ENCODE measurements around the gene PIK3IP1. TPM values are rescaled to one million over a fixed set of nuclear protein-coding genes. Genes with fewer than 3 reads are reported as not detected.

The PIK3IP1 gene
- total and polyA plus RNA-seq, 10 of the 15 experiments (the other 5 are each of a cell fraction or from before 2014, with no cell fraction given) = 0.77 to 6.5 (median 3.0) TPM

DNA sequence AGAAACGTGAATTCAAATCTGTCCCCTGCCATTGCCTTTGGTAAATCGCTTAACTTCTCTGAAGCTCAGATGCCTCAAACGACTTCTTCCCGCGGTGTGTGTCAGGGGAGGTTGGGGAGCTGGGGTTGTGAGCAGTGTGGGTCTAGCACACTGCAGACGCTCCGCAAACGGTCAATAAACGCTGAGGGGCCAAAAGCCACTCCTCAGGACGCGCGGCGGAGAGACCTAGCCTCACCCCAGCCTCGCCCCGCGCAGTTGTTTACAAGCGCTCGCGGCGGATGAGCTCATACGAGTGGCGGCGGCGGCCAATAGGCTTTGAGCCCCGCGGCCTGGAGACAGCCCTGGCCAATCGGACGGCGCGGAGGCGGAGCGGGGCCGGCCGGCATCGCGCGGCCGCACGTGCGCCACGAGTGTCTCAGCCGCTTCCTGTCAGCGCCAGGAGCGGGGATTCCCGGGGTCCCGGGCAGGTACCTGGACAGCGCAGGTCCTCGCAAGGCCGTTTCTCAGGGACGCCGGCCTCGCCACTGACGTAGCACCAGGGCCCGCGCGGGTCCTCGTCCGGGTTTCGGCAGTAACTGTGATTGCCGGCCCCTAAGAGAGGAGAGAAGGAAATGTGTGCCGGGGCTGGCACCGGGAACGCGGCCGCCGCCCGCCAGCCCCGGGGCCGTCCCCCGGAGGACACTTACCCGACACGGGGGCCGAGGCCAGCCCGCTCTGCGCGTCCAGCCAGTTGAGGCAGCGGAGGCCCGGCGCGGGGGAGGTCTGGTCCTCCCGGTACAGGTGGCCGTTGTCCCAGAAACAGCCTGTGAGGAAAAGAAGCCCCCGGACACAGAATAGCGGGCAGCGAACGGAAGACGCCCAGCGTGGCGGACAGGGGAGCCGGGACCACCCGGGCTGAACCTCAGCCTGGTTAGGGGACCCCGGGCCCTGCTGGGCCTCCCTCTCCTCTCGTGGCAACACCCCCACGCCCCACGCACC, 1.5 kb downstream of the PIK3IP1 start (continued):
- TF ChIP-seq E2F4 (IDR thresholded peaks at IDR 0.05; ENCODE audit: low read depth, low read length) (no peak), JUNB (IDR thresholded peaks at IDR 0.05) (no peak), BMI1 (IDR thresholded peaks at IDR 0.05; ENCODE audit: borderline replicate concordance) (no peak), IKZF2 (IDR thresholded peaks at IDR 0.05) (peak in 1 of 2 experiments; percentile 17; a peak in 1 of 4 replicates), CHD4 (IDR thresholded peaks at IDR 0.05) (no peak), NRF1 (conservative IDR thresholded peaks at IDR 0.05; ENCODE audit: low read depth, low read length) (peak; percentile 28; the same call in 1 of the 2 replicates), MYC (IDR thresholded peaks at IDR 0.05; ENCODE audit: insufficient read depth, insufficient read length, insufficient replicate concordance, low read length, severe bottlenecking) (peak; percentile 37), LARP7 (IDR thresholded peaks at IDR 0.05) (peak; percentile 75; the same call in 1 of the 2 replicates), USF1 (IDR thresholded peaks at IDR 0.05; ENCODE audit: borderline replicate concordance, extremely low read length, insufficient read depth, low read depth, low read length) (peak; percentile 63), PBX3 (IDR thresholded peaks at IDR 0.05; ENCODE audit: insufficient replicate concordance, low read depth, low read length) (no peak), YBX1 (IDR thresholded peaks at IDR 0.05) (no peak), ESRRA (IDR thresholded peaks at IDR 0.05; ENCODE audit: low read length) (no peak), NBN (IDR thresholded peaks at IDR 0.05) (0 out of 2 replicates have a peak, but pooled peaks have one; percentile 58), TCF7 (IDR thresholded peaks at IDR 0.05; ENCODE audit: borderline replicate concordance) (no peak), CEBPB (IDR thresholded peaks at IDR 0.05; ENCODE audit: borderline replicate concordance in 1 of 2, low read depth in 2 of 2, low read length in 2 of 2) (no peak), DPF2 (IDR thresholded peaks at IDR 0.05) (peak; percentile 89)
- TF ChIP-seq, protein P1, sequence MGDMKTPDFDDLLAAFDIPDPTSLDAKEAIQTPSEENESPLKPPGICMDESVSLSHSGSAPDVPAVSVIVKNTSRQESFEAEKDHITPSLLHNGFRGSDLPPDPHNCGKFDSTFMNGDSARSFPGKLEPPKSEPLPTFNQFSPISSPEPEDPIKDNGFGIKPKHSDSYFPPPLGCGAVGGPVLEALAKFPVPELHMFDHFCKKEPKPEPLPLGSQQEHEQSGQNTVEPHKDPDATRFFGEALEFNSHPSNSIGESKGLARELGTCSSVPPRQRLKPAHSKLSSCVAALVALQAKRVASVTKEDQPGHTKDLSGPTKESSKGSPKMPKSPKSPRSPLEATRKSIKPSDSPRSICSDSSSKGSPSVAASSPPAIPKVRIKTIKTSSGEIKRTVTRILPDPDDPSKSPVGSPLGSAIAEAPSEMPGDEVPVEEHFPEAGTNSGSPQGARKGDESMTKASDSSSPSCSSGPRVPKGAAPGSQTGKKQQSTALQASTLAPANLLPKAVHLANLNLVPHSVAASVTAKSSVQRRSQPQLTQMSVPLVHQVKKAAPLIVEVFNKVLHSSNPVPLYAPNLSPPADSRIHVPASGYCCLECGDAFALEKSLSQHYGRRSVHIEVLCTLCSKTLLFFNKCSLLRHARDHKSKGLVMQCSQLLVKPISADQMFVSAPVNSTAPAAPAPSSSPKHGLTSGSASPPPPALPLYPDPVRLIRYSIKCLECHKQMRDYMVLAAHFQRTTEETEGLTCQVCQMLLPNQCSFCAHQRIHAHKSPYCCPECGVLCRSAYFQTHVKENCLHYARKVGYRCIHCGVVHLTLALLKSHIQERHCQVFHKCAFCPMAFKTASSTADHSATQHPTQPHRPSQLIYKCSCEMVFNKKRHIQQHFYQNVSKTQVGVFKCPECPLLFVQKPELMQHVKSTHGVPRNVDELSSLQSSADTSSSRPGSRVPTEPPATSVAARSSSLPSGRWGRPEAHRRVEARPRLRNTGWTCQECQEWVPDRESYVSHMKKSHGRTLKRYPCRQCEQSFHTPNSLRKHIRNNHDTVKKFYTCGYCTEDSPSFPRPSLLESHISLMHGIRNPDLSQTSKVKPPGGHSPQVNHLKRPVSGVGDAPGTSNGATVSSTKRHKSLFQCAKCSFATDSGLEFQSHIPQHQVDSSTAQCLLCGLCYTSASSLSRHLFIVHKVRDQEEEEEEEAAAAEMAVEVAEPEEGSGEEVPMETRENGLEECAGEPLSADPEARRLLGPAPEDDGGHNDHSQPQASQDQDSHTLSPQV (IDR thresholded peaks at IDR 0.05) = no peak
- TF ChIP-seq, protein P2, sequence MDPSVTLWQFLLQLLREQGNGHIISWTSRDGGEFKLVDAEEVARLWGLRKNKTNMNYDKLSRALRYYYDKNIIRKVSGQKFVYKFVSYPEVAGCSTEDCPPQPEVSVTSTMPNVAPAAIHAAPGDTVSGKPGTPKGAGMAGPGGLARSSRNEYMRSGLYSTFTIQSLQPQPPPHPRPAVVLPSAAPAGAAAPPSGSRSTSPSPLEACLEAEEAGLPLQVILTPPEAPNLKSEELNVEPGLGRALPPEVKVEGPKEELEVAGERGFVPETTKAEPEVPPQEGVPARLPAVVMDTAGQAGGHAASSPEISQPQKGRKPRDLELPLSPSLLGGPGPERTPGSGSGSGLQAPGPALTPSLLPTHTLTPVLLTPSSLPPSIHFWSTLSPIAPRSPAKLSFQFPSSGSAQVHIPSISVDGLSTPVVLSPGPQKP (IDR thresholded peaks at IDR 0.05; ENCODE audit: low read depth, low read length) = no peak; the same call in 1 of the 2 replicates

Data from GM12878 (cell line).